ENCODE results near the gene CCL17. TPM values are rescaled to one million over a fixed set of nuclear protein-coding genes. Genes with fewer than 3 reads are reported as not detected.

The CCL17 gene
- polyA plus RNA-seq (2013, experiment 1 of 4): not detected
- not detected for polyA plus RNA-seq (2013, experiment 2 of 4)
- polyA plus RNA-seq (2013, experiment 3 of 4): not detected
- not detected for polyA plus RNA-seq (2013, experiment 4 of 4)

DNA sequence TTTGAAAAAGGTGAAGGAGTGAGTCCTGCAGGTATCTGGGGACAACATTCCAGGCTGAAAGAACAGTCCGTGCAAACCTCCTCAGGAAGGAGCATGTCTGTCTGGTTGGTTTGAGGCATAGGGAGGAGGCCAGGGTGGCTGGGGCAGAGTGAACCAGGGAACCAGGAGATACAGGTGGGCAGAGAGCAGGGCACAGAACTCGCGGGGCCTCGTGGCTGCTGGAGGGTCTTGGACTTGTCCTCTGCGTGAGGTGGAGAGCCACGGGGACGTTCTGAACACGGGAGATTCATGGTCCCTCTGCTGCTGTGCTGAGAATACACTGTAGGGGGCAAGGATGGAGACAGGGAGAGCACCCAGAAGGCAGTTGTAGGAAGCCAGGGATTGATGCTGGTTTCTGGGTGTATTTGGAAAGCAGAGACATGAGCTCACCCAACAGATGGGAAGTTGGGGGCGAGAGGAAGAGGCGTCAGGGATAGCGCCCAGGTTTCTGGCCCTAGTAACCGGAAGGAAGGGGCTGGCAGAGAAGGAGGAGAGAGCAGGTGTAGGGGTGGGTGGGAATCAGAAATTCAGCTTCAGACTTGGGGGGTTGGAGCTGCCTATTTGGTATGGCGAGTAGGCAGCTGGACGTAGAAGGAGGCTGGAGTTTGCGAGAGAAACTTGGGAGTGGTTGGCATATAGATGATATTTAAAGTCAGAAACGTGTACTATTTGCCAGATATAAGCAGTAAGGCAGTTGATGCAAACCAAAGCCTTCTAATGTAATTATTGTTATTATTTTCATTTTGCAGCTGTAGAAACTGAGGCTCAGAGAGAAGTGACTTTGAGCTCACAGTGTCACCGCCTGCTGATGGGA is at the start of gene CCL17:
Gene CCL17 (plus strand): TSS at position 803 of the 853 bp plus-strand sequence. CDS start 9,166 bp downstream, outside the sequence.
- H3K27ac ChIP-seq (ENCODE audit: insufficient read depth, low read depth, low read length, poor library complexity, severe bottlenecking): no peak within 1 kb of the TSS
- no peak within 1 kb of the TSS for H3K4me3 ChIP-seq (ENCODE audit: insufficient read depth, low read depth, low read length)
- no peaks in the 10 kb centered on the region for H3K27me3 ChIP-seq (ENCODE audit: control insufficient read depth, insufficient read depth, low read length, poor library complexity, severe bottlenecking)
- H3K36me3 ChIP-seq (ENCODE audit: control insufficient read depth, insufficient read depth, low read length): no peaks in the 10 kb centered on the region
- 88 to 89% methylated on average over 17 of the region's 17 CpGs for WGBS, 2 experiments
- peaks cover 6% of the 10 kb centered on the region for H3K4me1 ChIP-seq (ENCODE audit: control insufficient read depth, insufficient read depth, low read length)
- no peaks in the 10 kb centered on the region for H3K9me3 ChIP-seq (ENCODE audit: control insufficient read depth, low read length)

DNA sequence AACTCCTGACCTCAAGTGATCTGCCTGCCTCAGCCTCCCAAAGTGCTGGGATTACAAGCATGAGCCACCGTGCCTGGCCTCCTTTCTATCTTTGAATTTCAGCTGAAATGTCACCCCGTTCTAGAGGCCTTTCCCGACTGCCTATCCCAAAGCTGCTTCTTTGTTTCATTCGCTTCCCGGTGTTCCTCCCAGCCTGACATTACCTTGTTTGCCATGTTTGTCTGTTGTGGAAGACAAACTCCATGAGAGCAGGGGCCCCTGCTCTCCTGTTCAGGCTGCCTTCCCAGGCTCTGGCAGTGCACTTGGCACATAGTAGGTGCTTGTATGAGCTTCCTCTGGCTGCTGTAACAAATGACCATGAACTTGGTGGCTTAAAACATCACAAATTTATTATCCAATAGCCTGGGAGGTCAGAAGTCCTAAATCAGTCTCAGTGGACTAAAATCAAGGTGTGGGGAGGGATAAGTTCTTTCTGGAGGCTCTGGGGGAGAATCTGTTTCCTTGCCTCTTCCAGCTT is 48.6 kb upstream of the CCL17 start:
- no peaks in the 10 kb centered on the region for H3K36me3 ChIP-seq (ENCODE audit: control insufficient read depth, insufficient read depth, low read length)
- no peaks in the 10 kb centered on the region for H3K9me3 ChIP-seq (ENCODE audit: control insufficient read depth, low read length)
- no peak overlapping the region for H3K27ac ChIP-seq (ENCODE audit: insufficient read depth, low read depth, low read length, poor library complexity, severe bottlenecking)
- no peaks in the 10 kb centered on the region for H3K27me3 ChIP-seq (ENCODE audit: control insufficient read depth, insufficient read depth, low read length, poor library complexity, severe bottlenecking)
- no peak overlapping the region for H3K4me3 ChIP-seq (ENCODE audit: insufficient read depth, low read depth, low read length)
- 88 to 89% methylated on average over 5 of the region's 5 CpGs for WGBS, 2 experiments
- H3K4me1 ChIP-seq (ENCODE audit: control insufficient read depth, insufficient read depth, low read length): no peaks in the 10 kb centered on the region

DNA sequence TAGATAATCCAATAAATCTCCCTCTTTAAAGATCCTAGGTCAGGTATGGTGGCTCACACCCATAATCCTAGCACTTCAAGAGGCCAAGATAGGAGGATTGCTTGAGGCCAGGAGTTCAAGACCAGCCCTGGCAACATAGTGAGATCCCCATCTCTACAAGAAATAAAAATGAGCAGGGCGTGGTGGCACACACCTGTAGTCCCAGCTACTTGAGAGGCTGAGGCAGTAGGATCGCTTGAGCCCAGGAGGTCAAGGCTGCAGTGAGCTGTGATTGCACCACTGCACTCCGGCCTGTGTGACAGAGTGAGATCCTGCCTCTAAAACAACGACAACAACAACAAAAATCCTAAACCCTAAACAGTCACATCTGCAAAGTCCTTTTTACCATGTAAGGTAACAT is 48.0 kb upstream of the CCL17 start:
- H3K4me1 ChIP-seq (ENCODE audit: control insufficient read depth, insufficient read depth, low read length): no peaks in the 10 kb centered on the region
- 80 to 83% methylated on average over 4 of the region's 4 CpGs for WGBS, 2 experiments
- H3K36me3 ChIP-seq (ENCODE audit: control insufficient read depth, insufficient read depth, low read length): no peaks in the 10 kb centered on the region
- H3K27ac ChIP-seq (ENCODE audit: insufficient read depth, low read depth, low read length, poor library complexity, severe bottlenecking): no peak overlapping the region
- H3K27me3 ChIP-seq (ENCODE audit: control insufficient read depth, insufficient read depth, low read length, poor library complexity, severe bottlenecking): no peaks in the 10 kb centered on the region
- no peak overlapping the region for H3K4me3 ChIP-seq (ENCODE audit: insufficient read depth, low read depth, low read length)
- no peaks in the 10 kb centered on the region for H3K9me3 ChIP-seq (ENCODE audit: control insufficient read depth, low read length)

DNA sequence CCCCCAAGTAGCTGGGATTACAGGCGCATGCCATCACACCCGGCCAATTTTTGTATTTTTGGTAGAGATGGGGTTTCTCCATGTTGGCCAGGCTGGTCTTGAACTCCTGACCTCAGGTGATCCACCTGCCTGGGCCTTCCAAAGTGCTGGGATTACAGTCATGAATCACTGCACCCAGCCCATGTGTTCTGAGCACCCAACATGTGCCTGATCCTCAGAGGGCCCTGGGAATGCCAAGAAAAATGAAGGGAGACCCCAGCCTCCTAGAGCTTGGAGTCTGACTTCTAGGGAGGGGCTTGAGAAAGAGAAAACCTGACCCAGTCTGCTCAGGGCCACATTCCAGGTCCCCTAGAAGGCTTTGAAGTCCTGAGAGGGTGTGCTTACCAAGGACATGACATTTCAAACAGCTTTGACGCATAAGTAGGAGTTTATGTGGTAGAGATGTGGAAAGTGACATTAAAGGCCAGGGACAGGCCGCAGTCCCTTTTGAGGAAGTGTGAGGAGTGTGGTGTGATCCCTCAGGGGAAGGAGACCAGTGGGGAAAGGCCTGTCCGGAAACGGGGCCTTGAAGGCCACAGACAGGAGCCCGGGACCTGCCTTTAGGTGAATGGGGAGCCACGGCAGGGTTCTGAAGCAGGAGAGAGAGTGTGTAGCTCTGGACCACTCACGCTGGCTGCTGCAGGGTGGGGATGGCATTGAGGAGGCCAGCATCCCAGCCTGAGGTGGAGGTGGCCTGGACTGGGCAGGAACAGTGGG is 47.1 kb upstream of the CCL17 start:
- Histone ChIP-seq H3K9me3 (ENCODE audit: control insufficient read depth, low read length) (no peaks in the 10 kb centered on the region), H3K36me3 (ENCODE audit: control insufficient read depth, insufficient read depth, low read length) (no peaks in the 10 kb centered on the region), H3K4me1 (ENCODE audit: control insufficient read depth, insufficient read depth, low read length) (no peaks in the 10 kb centered on the region), H3K27me3 (ENCODE audit: control insufficient read depth, insufficient read depth, low read length, poor library complexity, severe bottlenecking) (no peaks in the 10 kb centered on the region), H3K4me3 (ENCODE audit: insufficient read depth, low read depth, low read length) (no peak overlapping the region), H3K27ac (ENCODE audit: insufficient read depth, low read depth, low read length, poor library complexity, severe bottlenecking) (no peak overlapping the region)
- 92 to 93% methylated on average over 9 of the region's 9 CpGs for WGBS, 2 experiments

DNA sequence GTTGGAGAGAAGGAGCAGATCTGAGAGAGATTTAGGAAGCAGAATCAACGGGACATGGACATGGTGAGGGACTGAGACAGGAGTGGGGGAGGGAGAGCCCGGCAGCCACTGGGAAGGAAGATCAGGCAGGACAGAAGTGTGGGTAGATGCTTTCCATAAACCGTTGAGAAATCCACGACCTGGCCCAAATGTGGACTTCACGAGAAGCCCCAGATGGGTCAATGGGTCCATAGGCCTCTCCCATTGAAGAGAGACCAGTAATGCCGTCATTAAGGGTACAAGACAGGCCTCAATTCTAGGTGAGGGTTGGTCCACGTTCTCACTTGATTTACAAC is 46.5 kb upstream of the CCL17 start:
- 90% methylated on average over 7 of the region's 7 CpGs for WGBS, 2 experiments

DNA sequence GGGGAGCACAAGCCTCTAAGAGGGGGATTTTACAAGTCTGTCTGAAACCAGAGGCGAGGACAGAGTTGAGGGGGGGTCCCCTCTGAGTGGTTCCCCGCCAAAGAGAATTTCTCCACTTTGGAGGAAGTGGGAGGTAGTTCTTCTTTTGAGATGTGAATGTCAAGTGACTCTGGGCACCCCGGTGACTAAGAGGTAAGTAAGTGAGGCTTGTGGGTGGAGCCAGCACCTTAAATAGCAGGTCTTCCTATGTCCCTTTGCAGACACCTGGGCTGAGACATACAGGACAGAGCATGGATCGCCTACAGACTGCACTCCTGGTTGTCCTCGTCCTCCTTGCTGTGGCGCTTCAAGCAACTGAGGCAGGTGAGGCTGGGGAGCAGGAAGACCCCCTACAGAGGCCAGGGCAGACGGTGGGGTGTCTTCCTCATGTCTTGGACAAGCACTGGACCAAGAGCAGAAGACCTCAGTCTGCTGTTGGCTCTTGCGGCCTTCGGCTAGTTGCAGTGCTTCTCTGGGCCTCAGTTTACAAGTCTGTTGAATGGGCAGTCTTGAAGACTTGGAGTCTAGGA is 46.0 kb upstream of the CCL17 start, which contains the start of gene CCL22:
Gene CCL22 (plus strand): TSS at position 257 of the 569 bp plus-strand sequence. CDS start 34 bp downstream, at position 291.
- Histone ChIP-seq H3K27me3 (ENCODE audit: control insufficient read depth, insufficient read depth, low read length, poor library complexity, severe bottlenecking) (no peaks in the 10 kb centered on the region), H3K4me3 (ENCODE audit: insufficient read depth, low read depth, low read length) (no peak within 1 kb of the TSS), H3K9me3 (ENCODE audit: control insufficient read depth, low read length) (no peaks in the 10 kb centered on the region), H3K4me1 (ENCODE audit: control insufficient read depth, insufficient read depth, low read length) (no peaks in the 10 kb centered on the region), H3K27ac (ENCODE audit: insufficient read depth, low read depth, low read length, poor library complexity, severe bottlenecking) (no peak within 1 kb of the TSS), H3K36me3 (ENCODE audit: control insufficient read depth, insufficient read depth, low read length) (no peaks in the 10 kb centered on the region)
- 85 to 89% methylated on average over 9 of the region's 9 CpGs for WGBS, 2 experiments

More for the DNA sequence above, 46.5 kb upstream of the CCL17 start:
- Histone ChIP-seq H3K27ac (ENCODE audit: insufficient read depth, low read depth, low read length, poor library complexity, severe bottlenecking) (no peak overlapping the region), H3K9me3 (ENCODE audit: control insufficient read depth, low read length) (no peaks in the 10 kb centered on the region), H3K36me3 (ENCODE audit: control insufficient read depth, insufficient read depth, low read length) (no peaks in the 10 kb centered on the region), H3K4me1 (ENCODE audit: control insufficient read depth, insufficient read depth, low read length) (no peaks in the 10 kb centered on the region), H3K27me3 (ENCODE audit: control insufficient read depth, insufficient read depth, low read length, poor library complexity, severe bottlenecking) (no peaks in the 10 kb centered on the region), H3K4me3 (ENCODE audit: insufficient read depth, low read depth, low read length) (no peak overlapping the region)

DNA sequence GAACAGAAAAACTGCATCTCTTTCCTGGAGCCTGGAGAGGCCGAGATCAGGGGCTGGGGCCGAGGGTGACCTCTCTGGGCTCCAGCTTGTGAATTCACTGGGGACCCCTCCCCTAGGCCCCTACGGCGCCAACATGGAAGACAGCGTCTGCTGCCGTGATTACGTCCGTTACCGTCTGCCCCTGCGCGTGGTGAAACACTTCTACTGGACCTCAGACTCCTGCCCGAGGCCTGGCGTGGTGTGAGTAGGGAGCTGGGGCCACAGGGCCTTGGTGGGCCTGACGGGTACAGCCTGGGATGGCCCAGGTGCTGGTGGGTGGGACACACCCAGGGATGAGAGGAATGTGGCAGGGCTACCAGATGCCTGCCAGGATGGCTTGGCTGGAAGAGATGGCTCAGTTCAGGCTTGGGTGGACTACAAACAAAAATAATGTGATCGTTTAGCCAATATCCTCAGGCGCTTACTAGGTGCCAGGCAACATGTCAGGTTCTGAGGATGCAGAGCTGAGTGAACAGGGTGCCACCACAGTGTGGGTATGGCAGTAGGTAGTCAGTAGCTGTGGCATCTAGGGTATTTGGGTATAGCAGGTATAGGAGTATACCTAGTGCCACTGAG is 44.1 kb upstream of the CCL17 start:
- 94 to 95% methylated on average over 16 of the region's 16 CpGs for WGBS, 2 experiments
- no peaks in the 10 kb centered on the region for H3K9me3 ChIP-seq (ENCODE audit: control insufficient read depth, low read length)

DNA sequence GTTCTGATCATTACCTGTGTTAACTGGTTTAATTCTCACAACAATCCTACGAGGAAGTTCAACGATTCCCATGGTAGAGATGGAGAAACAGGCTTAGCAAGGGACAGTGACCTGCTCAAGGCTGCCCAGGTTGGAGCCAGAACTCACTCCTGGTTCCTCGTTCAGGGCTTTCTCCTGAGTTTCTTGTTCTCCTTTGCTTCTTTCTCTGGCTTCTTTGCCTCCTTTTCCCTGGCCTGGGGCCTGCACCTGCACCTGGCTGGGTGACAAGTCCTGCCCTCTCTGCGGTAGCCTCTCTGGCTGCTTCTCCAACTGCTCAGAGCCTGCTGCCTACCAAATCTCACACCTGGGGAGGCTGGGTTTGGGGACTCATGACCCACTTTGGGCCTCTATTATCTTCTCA is 43.2 kb upstream of the CCL17 start:
- no peaks in the 10 kb centered on the region for H3K36me3 ChIP-seq (ENCODE audit: control insufficient read depth, insufficient read depth, low read length)
- no peaks in the 10 kb centered on the region for H3K9me3 ChIP-seq (ENCODE audit: control insufficient read depth, low read length)
- WGBS, 2 experiments: 88 to 89% methylated on average over 4 of the region's 4 CpGs
- no peak overlapping the region for H3K4me3 ChIP-seq (ENCODE audit: insufficient read depth, low read depth, low read length)
- no peak overlapping the region for H3K27ac ChIP-seq (ENCODE audit: insufficient read depth, low read depth, low read length, poor library complexity, severe bottlenecking)
- H3K4me1 ChIP-seq (ENCODE audit: control insufficient read depth, insufficient read depth, low read length): no peaks in the 10 kb centered on the region
- H3K27me3 ChIP-seq (ENCODE audit: control insufficient read depth, insufficient read depth, low read length, poor library complexity, severe bottlenecking): no peaks in the 10 kb centered on the region

More for the DNA sequence above, 44.1 kb upstream of the CCL17 start:
- Histone ChIP-seq H3K4me3 (ENCODE audit: insufficient read depth, low read depth, low read length) (no peak overlapping the region), H3K27ac (ENCODE audit: insufficient read depth, low read depth, low read length, poor library complexity, severe bottlenecking) (no peak overlapping the region), H3K27me3 (ENCODE audit: control insufficient read depth, insufficient read depth, low read length, poor library complexity, severe bottlenecking) (no peaks in the 10 kb centered on the region), H3K4me1 (ENCODE audit: control insufficient read depth, insufficient read depth, low read length) (no peaks in the 10 kb centered on the region), H3K36me3 (ENCODE audit: control insufficient read depth, insufficient read depth, low read length) (no peaks in the 10 kb centered on the region)

DNA sequence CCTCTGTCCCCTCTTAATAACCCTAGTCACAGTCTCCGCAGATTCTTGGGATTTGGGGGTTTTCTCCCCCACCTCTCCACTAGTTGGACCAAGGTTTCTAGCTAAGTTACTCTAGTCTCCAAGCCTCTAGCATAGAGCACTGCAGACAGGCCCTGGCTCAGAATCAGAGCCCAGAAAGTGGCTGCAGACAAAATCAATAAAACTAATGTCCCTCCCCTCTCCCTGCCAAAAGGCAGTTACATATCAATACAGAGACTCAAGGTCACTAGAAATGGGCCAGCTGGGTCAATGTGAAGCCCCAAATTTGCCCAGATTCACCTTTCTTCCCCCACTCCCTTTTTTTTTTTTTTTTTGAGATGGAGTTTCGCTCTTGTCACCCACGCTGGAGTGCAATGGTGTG is 40.4 kb upstream of the CCL17 start:
- Histone ChIP-seq H3K4me1 (ENCODE audit: control insufficient read depth, insufficient read depth, low read length) (no peaks in the 10 kb centered on the region), H3K27me3 (ENCODE audit: control insufficient read depth, insufficient read depth, low read length, poor library complexity, severe bottlenecking) (no peaks in the 10 kb centered on the region), H3K36me3 (ENCODE audit: control insufficient read depth, insufficient read depth, low read length) (no peaks in the 10 kb centered on the region), H3K27ac (ENCODE audit: insufficient read depth, low read depth, low read length, poor library complexity, severe bottlenecking) (no peak overlapping the region), H3K9me3 (ENCODE audit: control insufficient read depth, low read length) (no peaks in the 10 kb centered on the region), H3K4me3 (ENCODE audit: insufficient read depth, low read depth, low read length) (no peak overlapping the region)
- 85 to 87% methylated on average over 1 to 3 of the region's 3 CpGs for WGBS, 2 experiments
